HG03439 (cell line): Measurements from ENCODE around the gene IFT172.
"Not testable (repeated sequence)": the region's sequence is repeated elsewhere in the genome, so short reads cannot be mapped to it uniquely, and the experiment has no call there.

ENCODE experiments used
- ATAC-seq: cut with Tn5 transposase; IDR thresholded peaks from one replicate; pipeline ENCODE4 v1.9.1; 2021; ENCODE audit warnings: mild to moderate bottlenecking, moderate library complexity; ENCODE audit not compliant: unreplicated experiment

IFT172 gene

GRCh38 chr2:27489498-27490397, at the start of gene IFT172:
TSS of gene IFT172 (minus strand) at chr2:27489743. CDS start at chr2:27489653, 90 bp downstream.
- peak; percentile 93 for ATAC-seq

- ATAC-seq: not testable (repeated sequence)
These were observed 49.4 kb upstream of the IFT172 start for GRCh38 chr2:27538839-27539450.

DNA sequence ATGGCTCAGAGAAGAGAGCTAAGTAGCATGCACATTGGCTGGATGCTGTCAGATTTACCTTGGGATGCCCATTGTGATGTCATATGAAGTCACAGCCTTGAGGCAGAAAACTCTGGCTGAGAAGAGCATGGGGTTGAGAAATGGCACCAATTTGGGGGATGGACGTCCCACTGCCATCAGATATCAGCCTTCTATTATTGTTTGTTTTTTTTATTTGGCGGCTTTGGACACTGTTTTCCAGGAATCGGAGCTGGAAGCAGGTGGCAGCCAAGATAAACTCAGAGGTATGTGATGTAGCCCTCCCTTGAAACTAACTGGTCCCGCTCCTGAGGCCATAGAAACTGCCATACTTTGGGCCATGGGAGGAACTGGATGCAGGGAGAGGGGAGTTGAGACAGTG, 47.7 kb upstream of the IFT172 start:
- ATAC-seq: no peak

DNA sequence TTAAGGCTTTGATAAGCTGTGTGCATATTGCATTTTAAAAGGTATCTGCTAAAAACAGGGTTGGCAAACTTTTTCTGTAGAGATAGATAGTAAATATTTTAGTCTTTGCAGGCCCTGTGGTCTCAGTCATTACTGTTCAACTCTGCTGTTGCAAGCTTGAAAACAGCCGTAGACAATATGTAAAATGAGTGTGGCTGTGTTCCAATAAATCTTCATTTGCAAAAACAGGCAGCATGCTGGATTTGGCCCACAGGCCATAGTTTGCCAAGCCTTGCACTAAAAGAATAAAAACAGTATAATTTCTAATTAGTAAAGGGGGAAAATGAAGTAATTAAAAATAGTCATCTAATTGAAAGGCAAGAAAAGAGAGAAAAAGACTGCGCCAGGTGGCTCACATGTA, 42.4 kb upstream of the IFT172 start:
- ATAC-seq: no peak

DNA sequence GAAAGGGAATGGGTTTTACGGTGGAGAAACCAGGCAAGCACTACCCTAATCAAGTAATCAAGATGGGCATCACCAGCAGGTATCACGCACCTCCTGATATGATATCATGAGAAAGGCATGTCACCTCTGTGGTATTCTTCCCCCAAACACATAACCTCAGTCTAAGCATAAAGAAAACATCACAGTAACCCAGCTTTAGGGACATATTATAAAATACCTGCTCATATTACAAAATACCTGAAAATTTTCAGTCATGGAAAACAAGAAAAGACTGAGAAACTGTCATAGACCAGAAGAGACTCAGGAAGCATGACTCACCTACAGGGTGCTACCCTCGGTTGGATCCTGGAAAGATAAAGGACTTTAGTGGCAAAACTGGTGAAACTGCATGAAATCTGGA, 37.6 kb upstream of the IFT172 start:
- no peak for ATAC-seq

GRCh38 chr2:27522400-27522945, 32.9 kb upstream of the IFT172 start:
- no peak for ATAC-seq

- ATAC-seq: no peak
These were observed 30.8 kb upstream of the IFT172 start for GRCh38 chr2:27520316-27520715.

DNA sequence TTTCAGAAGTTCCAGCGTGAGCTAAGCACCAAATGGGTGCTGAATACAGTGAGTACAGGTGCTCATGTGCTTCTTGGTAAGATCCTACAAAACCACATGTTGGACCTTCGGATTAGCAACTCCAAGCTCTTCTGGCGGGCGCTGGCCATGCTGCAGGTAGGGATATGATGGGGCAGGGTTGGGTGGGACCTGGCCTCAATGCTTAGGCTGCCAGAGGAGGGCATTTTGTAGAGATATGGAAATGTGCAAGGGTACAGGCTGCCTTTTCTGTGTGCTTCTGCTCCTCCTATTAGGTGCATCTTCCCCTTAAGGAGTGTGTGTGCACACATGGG, 29.2 kb upstream of the IFT172 start:
- no peak for ATAC-seq

DNA sequence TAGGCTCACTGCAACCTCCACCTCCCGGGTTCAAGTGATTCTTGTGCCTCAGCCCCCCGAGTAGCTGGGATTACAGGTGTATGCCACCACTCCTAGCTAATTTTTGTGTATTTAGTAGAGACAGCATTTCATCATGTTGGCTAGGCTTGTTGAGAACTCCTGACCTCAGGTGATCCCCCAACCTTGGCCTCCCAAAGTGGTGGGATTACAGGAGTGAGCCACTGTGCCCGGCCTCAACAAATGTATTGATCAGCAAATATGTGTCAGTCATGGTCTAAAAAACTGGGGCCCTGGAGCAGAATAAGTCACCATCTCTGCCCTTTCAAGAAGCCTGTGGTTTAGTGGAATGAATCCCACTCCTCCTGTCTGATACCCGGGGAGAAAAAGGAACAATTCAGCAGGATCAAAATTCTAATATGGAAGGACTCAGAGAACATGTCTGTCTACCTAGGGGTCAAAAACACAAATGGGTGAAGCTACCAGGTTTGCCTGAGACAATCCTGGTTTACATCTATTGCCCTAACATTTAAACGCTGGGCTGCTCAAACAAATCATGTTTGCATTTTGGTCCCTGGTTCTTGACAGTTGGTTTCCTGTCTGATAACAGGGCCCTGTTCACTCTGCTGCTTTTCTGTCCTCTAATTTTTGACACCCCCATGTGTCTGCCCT, 28.7 kb upstream of the IFT172 start:
- no peak for ATAC-seq

- ATAC-seq: no peak
These were observed 19.8 kb upstream of the IFT172 start for GRCh38 chr2:27509326-27509725.

DNA sequence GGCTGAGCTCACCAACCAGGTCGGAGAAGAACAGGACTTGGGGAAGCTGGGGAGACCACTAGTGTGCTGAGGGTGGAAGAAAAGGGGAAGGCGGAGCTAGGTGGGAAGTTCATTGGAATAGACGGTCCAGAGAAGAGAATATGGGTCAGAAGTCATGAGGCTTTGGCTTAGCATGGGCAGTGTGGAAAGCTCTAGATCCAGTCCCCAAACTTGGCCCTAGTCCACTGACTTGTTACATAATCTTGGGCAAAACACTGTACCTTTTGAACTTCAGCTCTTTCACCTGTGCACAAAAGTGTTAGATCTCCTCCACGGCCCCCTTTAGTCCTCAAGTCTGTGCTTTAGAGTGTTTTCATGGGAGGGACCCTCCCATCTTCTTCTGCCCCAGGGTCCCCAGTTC, 17.8 kb upstream of the IFT172 start:
- ATAC-seq: no peak

GRCh38 chr2:27506587-27506986, 17.0 kb upstream of the IFT172 start:
- ATAC-seq: no peak

DNA sequence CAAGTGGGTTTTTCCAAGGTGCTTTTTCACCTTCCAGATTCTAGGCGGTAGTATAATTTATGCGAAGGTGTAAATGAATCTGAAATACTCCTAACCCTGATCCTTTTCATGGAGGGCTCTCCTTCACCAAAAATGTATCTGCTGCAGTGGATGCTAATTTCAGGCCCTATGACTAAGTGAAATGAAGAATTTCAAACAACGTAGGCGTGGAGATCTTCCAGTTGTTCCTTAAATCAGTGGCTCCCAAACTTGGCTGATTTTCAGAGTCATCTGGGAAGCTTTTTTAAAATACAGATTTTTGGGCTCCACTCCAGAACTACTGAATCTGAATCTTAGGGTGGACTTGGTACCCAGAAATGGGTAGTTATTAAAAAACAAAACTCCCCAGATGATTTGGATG, 12.6 kb upstream of the IFT172 start:
- no peak for ATAC-seq

DNA sequence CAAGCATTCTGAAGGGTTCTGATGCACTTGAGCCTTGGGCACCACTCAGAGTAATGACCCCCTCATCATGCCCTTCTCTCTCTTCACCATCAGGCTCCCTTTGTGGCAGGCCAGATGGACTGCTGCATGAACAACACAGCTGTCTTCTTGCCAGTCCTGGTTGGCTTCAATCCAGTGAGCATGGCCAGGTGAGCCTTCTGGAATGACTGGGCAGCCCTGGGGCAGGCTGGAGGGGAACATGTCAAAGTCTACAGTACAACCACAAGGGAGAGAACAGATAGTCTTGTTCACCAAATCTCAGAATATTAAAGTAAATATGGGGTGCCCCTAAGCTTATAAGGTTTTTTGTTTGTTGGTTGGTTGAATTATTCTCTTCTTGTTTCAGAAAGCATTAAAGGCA, 11.5 kb upstream of the IFT172 start:
- ATAC-seq: no peak

DNA sequence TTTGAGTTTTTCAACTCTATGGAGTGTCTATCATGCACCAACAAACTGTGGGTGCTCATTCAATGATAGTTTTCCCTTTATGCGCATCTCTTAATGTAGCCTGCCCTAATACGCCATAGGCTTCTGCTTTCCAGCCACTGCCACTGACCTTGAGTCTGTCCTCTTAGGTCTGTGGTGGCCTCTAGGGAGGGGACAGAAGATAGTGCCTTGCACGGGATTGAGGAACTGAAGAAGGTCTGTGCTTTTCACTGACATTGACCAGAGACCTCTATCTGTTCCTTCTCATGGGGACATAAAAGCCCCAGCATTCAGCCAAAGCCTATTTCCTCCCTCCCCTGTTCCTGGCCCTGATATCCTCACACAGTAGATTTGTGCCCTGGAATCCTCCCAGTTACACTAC, 9.4 kb upstream of the IFT172 start:
- ATAC-seq: no peak

GRCh38 chr2:27497288-27497627, 7.7 kb upstream of the IFT172 start:
- ATAC-seq: no peak

GRCh38 chr2:27496357-27497287, 7.1 kb upstream of the IFT172 start, which contains the start of gene GCKR:
TSS of gene GCKR (plus strand) at chr2:27496839. CDS start at chr2:27496905, 66 bp downstream.
- ATAC-seq: no peak

- no peak for ATAC-seq
These were observed 6.4 kb upstream of the IFT172 start for GRCh38 chr2:27495840-27496356.

- no peak for ATAC-seq
These were observed 5.5 kb upstream of the IFT172 start, which contains the start of gene FNDC4 for GRCh38 chr2:27494944-27495554. TSS of gene FNDC4 (minus strand) at chr2:27495200. CDS start at chr2:27494679, 521 bp downstream.
